H1 (cell line): ENCODE results near the gene RASAL2. TPM values are rescaled to one million over a fixed set of nuclear protein-coding genes. Genes with fewer than 3 reads are reported as not detected.

Source experiments
- CTCF ChIA-PET: fragments of 300-600 bp; sonication (Branson Sonifier 250); formaldehyde crosslinking; loops from one replicate; lab custom pipeline; 2021; ENCODE audit not compliant: partially characterized antibody; lab: Charles Lee
- POLR2A ChIA-PET: fragments of 300-600 bp; sonication (Branson Sonifier 250); formaldehyde crosslinking; loops from one replicate; lab custom pipeline; 2021; ENCODE audit warnings: inconsistent platforms; ENCODE audit not compliant: partially characterized antibody; lab: Charles Lee
- DNase-seq, 2 experiments: peaks; one replicate each; pipeline versions ENCODE4 v3.0.0 to v3.0.0-alpha.2; 2010 to 2022; ENCODE audit warnings: low spot score in 2 of 2, low read depth in 1 of 2, mixed read lengths in 1 of 2
- FAIRE-seq: peaks from 2 replicates; lab custom pipeline; 2011; peaks lifted over from hg19 to GRCh38; lab: Jason Lieb, UNC
- H2AFZ ChIP-seq: 2 replicates; pipeline ENCODE4 v1.8.1; 2012; ENCODE audit warnings: low read length, inconsistent platforms
- H2AK5ac ChIP-seq: 2 replicates; pipeline ENCODE4 v1.6.1; 2013; ENCODE audit warnings: low read depth, low read length
- H2BK120ac ChIP-seq: replicated peaks from 2 replicates; pipeline ENCODE3; 2013; ENCODE audit warnings: low read depth, low read length, inconsistent platforms
- H2BK12ac ChIP-seq: 2 replicates; pipeline ENCODE4 v1.6.1; 2013; ENCODE audit warnings: low read depth, low read length
- H2BK15ac ChIP-seq: 2 replicates; pipeline ENCODE4 v1.6.1; 2013; ENCODE audit warnings: low read length
- H2BK20ac ChIP-seq: 2 replicates; pipeline ENCODE4 v1.6.1; 2013; ENCODE audit warnings: low read length
- H2BK5ac ChIP-seq: 2 replicates; pipeline ENCODE4 v1.6.1; 2013; ENCODE audit warnings: low read depth, low read length
- H3K14ac ChIP-seq: 2 replicates; pipeline ENCODE4 v1.6.1; 2013; ENCODE audit warnings: inconsistent platforms; ENCODE audit not compliant: insufficient read length
- H3K18ac ChIP-seq: 2 replicates; pipeline ENCODE4 v1.6.1; 2013; ENCODE audit warnings: low read length; ENCODE audit errors: extremely low read depth
- H3K23ac ChIP-seq: 2 replicates; pipeline ENCODE4 v1.6.1; 2013; ENCODE audit warnings: inconsistent platforms; ENCODE audit not compliant: insufficient read length
- H3K23me2 ChIP-seq: 2 replicates; pipeline ENCODE4 v1.6.1; 2013; ENCODE audit warnings: low read depth, low read length
- H3K27ac ChIP-seq: 2 replicates; pipeline ENCODE4 v1.6.1; 2011; ENCODE audit warnings: low read depth, low read length, inconsistent platforms
- H3K27me3 ChIP-seq, 4 experiments: replicated peaks in 1 of 4; 1 replicate in 1 of 4; 2 replicates in 3 of 4; pipeline versions ENCODE4 v1.6.1 to v1.8.1; 2011 to 2013; ENCODE audit warnings: low read length in 3 of 4, mild to moderate bottlenecking in 3 of 4, inconsistent platforms in 2 of 4, mixed read lengths in 2 of 4, moderate library complexity in 1 of 4; ENCODE audit not compliant: control insufficient read depth in 3 of 4, insufficient read depth in 3 of 4; ENCODE audit errors: extremely low read depth in 1 of 4
- H3K36me3 ChIP-seq, 4 experiments: 2 replicates each; pipeline versions ENCODE4 v1.6.1 to v1.8.1; 2011 to 2013; ENCODE audit warnings: mild to moderate bottlenecking in 4 of 4, low read length in 3 of 4, moderate library complexity in 2 of 4, control low read depth in 1 of 4, inconsistent platforms in 1 of 4; ENCODE audit not compliant: insufficient read depth in 4 of 4, control insufficient read depth in 2 of 4
- H3K4ac ChIP-seq: replicated peaks from 2 replicates; pipeline ENCODE3; 2013; ENCODE audit warnings: low read length, low read depth, mixed read lengths, inconsistent platforms; ENCODE audit not compliant: insufficient read length
- H3K4me1 ChIP-seq, 4 experiments: replicated peaks in 1 of 4; 1 replicate in 1 of 4; 2 replicates in 3 of 4; pipeline versions ENCODE4 v1.6.1 to v1.8.1; 2011 to 2013; ENCODE audit warnings: low read length in 3 of 4, inconsistent platforms in 2 of 4, mixed read lengths in 1 of 4; ENCODE audit not compliant: insufficient read depth in 4 of 4, control insufficient read depth in 3 of 4
- H3K4me2 ChIP-seq, 2 experiments: 2 replicates each; pipeline versions ENCODE4 v1.6.1 to v1.8.1; 2011 to 2013; ENCODE audit warnings: low read depth in 2 of 2, low read length in 2 of 2, control low read depth in 1 of 2, inconsistent platforms in 1 of 2, mild to moderate bottlenecking in 1 of 2; ENCODE audit not compliant: insufficient read depth in 1 of 2
- H3K4me3 ChIP-seq, 4 experiments: fragments of 200-600, 300-600 bp in 1 of 4; sonication (generic), shearing (Covaris generic), sonication (Bioruptor Twin) in 1 of 4; 2 replicates each; pipeline versions ENCODE4 v1.5.1 to v1.8.1; 2011 to 2016; ENCODE audit warnings: low read length in 4 of 4, low read depth in 3 of 4, control low read depth in 2 of 4, inconsistent platforms in 2 of 4, mild to moderate bottlenecking in 2 of 4, mixed read lengths in 1 of 4, moderate library complexity in 1 of 4; ENCODE audit not compliant: insufficient read depth in 2 of 4; ENCODE audit errors: extremely low read depth in 1 of 4
- H3K56ac ChIP-seq: replicated peaks from 2 replicates; pipeline ENCODE3; 2013; ENCODE audit warnings: low read depth, mild to moderate bottlenecking, mixed read lengths, low read length, inconsistent platforms; ENCODE audit not compliant: insufficient read length
- H3K79me1 ChIP-seq: 2 replicates; pipeline ENCODE4 v1.6.1; 2013; ENCODE audit warnings: low read depth, low read length, control low read depth
- H3K79me2 ChIP-seq, 2 experiments: 2 replicates each; pipeline versions ENCODE4 v1.6.1 to v1.8.1; 2012 to 2013; ENCODE audit warnings: low read length in 2 of 2, mild to moderate bottlenecking in 2 of 2, inconsistent platforms in 1 of 2; ENCODE audit not compliant: insufficient read depth in 2 of 2, control insufficient read depth in 1 of 2
- H3K9ac ChIP-seq, 4 experiments: replicated peaks in 1 of 4; 1 replicate in 1 of 4; 2 replicates in 3 of 4; pipeline versions ENCODE4 v1.6.1 to v1.8.1; 2011 to 2013; ENCODE audit warnings: low read depth in 3 of 4, low read length in 3 of 4, control low read depth in 2 of 4, mild to moderate bottlenecking in 2 of 4, moderate library complexity in 2 of 4, inconsistent platforms in 1 of 4; ENCODE audit errors: extremely low read depth in 1 of 4
- H3K9me3 ChIP-seq, 2 experiments: 2 replicates each; pipeline versions ENCODE4 v1.6.1 to v1.8.1; 2012 to 2013; ENCODE audit warnings: mild to moderate bottlenecking in 2 of 2, moderate library complexity in 2 of 2, control low read depth in 1 of 2, inconsistent platforms in 1 of 2, low read depth in 1 of 2, low read length in 1 of 2, mixed read lengths in 1 of 2; ENCODE audit not compliant: insufficient read depth in 2 of 2
- H4K20me1 ChIP-seq, 2 experiments: replicated peaks in 1 of 2; 2 replicates each; pipeline versions ENCODE3 to v1.8.1; 2011 to 2013; ENCODE audit warnings: inconsistent platforms in 2 of 2, low read length in 2 of 2, mild to moderate bottlenecking in 1 of 2; ENCODE audit not compliant: insufficient read depth in 2 of 2, control insufficient read depth in 1 of 2
- H4K5ac ChIP-seq: 2 replicates; pipeline ENCODE4 v1.6.1; 2013; ENCODE audit warnings: low read length, low read depth, mixed read lengths, inconsistent platforms; ENCODE audit not compliant: insufficient read length
- H4K8ac ChIP-seq: 2 replicates; pipeline ENCODE4 v1.8.0; 2013; ENCODE audit warnings: mild to moderate bottlenecking, moderate library complexity, low read length, inconsistent platforms; ENCODE audit not compliant: insufficient read depth; ENCODE audit errors: extremely low read depth
- H4K91ac ChIP-seq: replicated peaks from 2 replicates; pipeline ENCODE3; 2013; ENCODE audit warnings: low read length, mixed read lengths, inconsistent platforms; ENCODE audit not compliant: insufficient read length
- BACH1 ChIP-seq: IDR thresholded peaks from 2 replicates; pipeline ENCODE4 v1.6.1; 2012; ENCODE audit warnings: low read length, improper control_type of control experiment
- POU5F1 ChIP-seq: IDR thresholded peaks from 2 replicates; pipeline ENCODE4 v1.6.1; 2011; ENCODE audit warnings: low read depth, mild to moderate bottlenecking, low read length, moderate library complexity
- SIRT6 ChIP-seq: IDR thresholded peaks from one replicate; pipeline ENCODE4 v1.7.1; 2012; ENCODE audit warnings: low read length, inconsistent platforms
- polyA plus RNA-seq, 7 experiments: library from polyadenylated mRNA; depleted of rRNA in 3 of 7; stranded (reverse) in 5 of 7; unstranded in 2 of 7; fragments of >200 nt in 5 of 7; fragments of 200-250 nt in 2 of 7; gene quantifications; 1 replicate in 5 of 7; 2 replicates in 1 of 7; 4 replicates in 1 of 7; pipeline versions ENCODE4 v1.2.1 to v1.2.3, GENCODE V29; 2011 to 2013; ENCODE audit warnings: missing spikeins in 2 of 7, mixed read lengths in 2 of 7
- total RNA-seq: library from RNA; stranded (reverse); fragmentation: NEBNext Ultra II Directional; extraction: Animal tissue kit (Norgen Biotek cat#: 25700); gene quantifications from 2 replicates; pipeline ENCODE4 v1.2.1, GENCODE V29; 2021

The RASAL2 gene
- total and polyA plus RNA-seq, 2 of the 8 experiments (the other 6 are each of a cell fraction or from before 2014, with no cell fraction given): 15.9 to 32.5 TPM

DNA sequence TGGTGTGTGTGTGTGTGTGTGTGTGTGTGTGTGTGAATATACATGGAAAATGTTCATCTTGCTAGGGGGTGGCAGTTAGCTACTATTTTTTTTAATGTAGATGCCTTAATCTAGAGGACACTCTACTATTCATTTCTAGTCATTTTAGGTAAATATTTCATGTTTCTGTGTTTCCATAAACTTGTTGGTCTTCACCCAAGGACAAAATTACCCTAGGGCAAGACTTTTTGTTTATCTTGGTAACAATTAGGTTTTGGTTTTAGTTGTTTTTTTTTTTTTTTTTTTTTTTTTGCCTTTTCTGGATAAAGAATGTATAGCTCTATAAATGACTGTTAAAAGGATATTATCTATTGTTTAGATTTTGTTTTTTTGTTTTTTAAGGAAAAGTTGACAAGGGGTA, 370.7 kb downstream of the RASAL2 start:
- H2AK5ac ChIP-seq: no peak overlapping the region
- no peak overlapping the region for H4K8ac ChIP-seq
- no peak overlapping the region for H3K14ac ChIP-seq
- no peak overlapping the region for H2BK120ac ChIP-seq
- no peak overlapping the region for H2BK15ac ChIP-seq
- H3K9ac ChIP-seq: no peak overlapping the region
- CTCF ChIA-PET: interaction anchor here (0.8 to 4.4 kb wide), 7 partner anchors 10 to 88 kb away, joined by 3 to 22 read pairs (median 3); no protein-coding TSS in a partner anchor
- no peak for FAIRE-seq
- H3K4ac ChIP-seq: no peak overlapping the region
- no peak overlapping the region for H3K4me3 ChIP-seq
- no peaks in the 10 kb centered on the region for H3K9me3 ChIP-seq
- no peaks in the 10 kb centered on the region for H3K23me2 ChIP-seq
- H3K23ac ChIP-seq: no peak overlapping the region
- H3K79me2 ChIP-seq: no peaks in the 10 kb centered on the region
- no peak for DNase-seq
- no peak overlapping the region for H3K27ac ChIP-seq
- no peak overlapping the region for H4K5ac ChIP-seq
- no peaks in the 10 kb centered on the region for H3K4me1 ChIP-seq
- H2AFZ ChIP-seq: no peak overlapping the region
- H3K56ac ChIP-seq: no peak overlapping the region
- no peak overlapping the region for H3K18ac ChIP-seq
- no peaks in the 10 kb centered on the region for H3K79me1 ChIP-seq
- H4K91ac ChIP-seq: no peak overlapping the region
- no peak overlapping the region for H3K4me2 ChIP-seq
- POLR2A ChIA-PET: no interaction called here
- no peaks in the 10 kb centered on the region for H3K27me3 ChIP-seq
- H2BK5ac ChIP-seq: no peak overlapping the region
- TF ChIP-seq POU5F1 (no peak), SIRT6 (no peak), BACH1 (no peak)
- TF ChIP-seq, all 59 proteins: peak for 0
- Histone ChIP-seq H2BK20ac (no peak overlapping the region), H2BK12ac (no peak overlapping the region), H3K36me3 (peaks cover 2 to 24% (median 11%) of the 10 kb centered on the region in 4 experiments; a peak in 7 of 8 replicates), H4K20me1 (no peaks in the 10 kb centered on the region)
